Mucosa of stomach (tissue), 1 donor: Measurements from ENCODE around the gene PLCB2.

Experiments
- H3K27me3 ChIP-seq: one replicate; pipeline ENCODE4 v1.7.0; 2013; ENCODE audit warnings: mild to moderate bottlenecking, low read length; ENCODE audit not compliant: control insufficient read depth, insufficient read depth
- H3K36me3 ChIP-seq: one replicate; pipeline ENCODE4 v1.7.0; 2013; ENCODE audit warnings: low read length; ENCODE audit not compliant: control insufficient read depth, insufficient read depth
- H3K4me1 ChIP-seq: one replicate; pipeline ENCODE4 v1.7.0; 2013; ENCODE audit warnings: mild to moderate bottlenecking, low read length; ENCODE audit not compliant: control insufficient read depth, insufficient read depth
- H3K4me3 ChIP-seq: one replicate; pipeline ENCODE4 v1.7.0; 2013; ENCODE audit warnings: low read length
- H3K9ac ChIP-seq: one replicate; pipeline ENCODE4 v1.7.0; 2013; ENCODE audit warnings: mild to moderate bottlenecking, low read length, moderate library complexity
- H3K9me3 ChIP-seq: one replicate; pipeline ENCODE4 v1.7.0; 2013; ENCODE audit warnings: mild to moderate bottlenecking, low read length, moderate library complexity; ENCODE audit not compliant: control insufficient read depth
- donor health status: Pancreatic carcinoma.

Gene PLCB2

DNA sequence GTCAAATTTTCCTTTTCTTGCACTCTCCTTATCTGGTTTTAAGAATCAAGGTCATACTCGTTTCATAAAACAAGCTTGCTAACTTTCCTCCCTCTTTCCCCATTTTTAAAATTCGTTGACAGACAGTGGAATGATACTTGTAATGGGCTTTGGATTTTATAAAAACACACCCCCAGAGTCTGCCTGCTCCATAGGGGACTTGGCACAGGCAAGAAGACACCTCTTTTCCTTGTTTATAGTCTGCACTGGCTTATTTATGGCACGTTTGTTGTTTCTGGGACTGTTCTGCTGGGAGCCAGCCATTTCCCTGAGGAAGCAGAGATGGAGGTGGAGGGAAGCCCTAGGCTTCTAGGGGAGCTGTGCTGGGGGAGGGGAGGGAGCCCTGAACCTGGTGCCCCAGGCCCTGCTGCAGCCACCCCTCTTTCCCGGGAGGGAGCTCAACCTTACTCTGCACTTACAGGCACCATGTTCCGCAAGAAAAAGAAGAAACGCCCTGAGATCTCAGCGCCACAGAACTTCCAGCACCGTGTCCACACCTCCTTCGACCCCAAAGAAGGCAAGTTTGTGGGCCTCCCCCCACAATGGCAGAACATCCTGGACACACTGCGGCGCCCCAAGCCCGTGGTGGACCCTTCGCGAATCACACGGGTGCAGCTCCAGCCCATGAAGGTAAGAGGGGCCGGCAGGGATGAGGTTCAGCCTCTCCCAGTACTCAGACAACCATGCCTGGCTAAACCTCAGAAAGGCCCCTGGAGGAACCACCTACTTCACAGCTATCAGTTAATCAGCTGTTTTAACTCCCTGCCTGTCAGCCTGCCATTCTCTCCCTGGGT, 43.2 kb downstream of the PLCB2 start:
- no peak overlapping the region for H3K9ac ChIP-seq
- no peaks in the 10 kb centered on the region for H3K9me3 ChIP-seq
- no peak overlapping the region for H3K4me3 ChIP-seq
- H3K4me1 ChIP-seq = peaks cover 11% of the 10 kb centered on the region
- no peaks in the 10 kb centered on the region for H3K36me3 ChIP-seq
- no peaks in the 10 kb centered on the region for H3K27me3 ChIP-seq

- Histone ChIP-seq H3K4me1 (peaks cover 11% of the 10 kb centered on the region), H3K9me3 (no peaks in the 10 kb centered on the region), H3K36me3 (no peaks in the 10 kb centered on the region), H3K4me3 (no peak overlapping the region), H3K27me3 (no peaks in the 10 kb centered on the region), H3K9ac (no peak overlapping the region)
Measured at GRCh38 chr15:40263024-40263754, 44.5 kb downstream of the PLCB2 start.

- no peaks in the 10 kb centered on the region for H3K27me3 ChIP-seq
Measured at GRCh38 chr15:40259021-40259420, 48.7 kb downstream of the PLCB2 start.

DNA sequence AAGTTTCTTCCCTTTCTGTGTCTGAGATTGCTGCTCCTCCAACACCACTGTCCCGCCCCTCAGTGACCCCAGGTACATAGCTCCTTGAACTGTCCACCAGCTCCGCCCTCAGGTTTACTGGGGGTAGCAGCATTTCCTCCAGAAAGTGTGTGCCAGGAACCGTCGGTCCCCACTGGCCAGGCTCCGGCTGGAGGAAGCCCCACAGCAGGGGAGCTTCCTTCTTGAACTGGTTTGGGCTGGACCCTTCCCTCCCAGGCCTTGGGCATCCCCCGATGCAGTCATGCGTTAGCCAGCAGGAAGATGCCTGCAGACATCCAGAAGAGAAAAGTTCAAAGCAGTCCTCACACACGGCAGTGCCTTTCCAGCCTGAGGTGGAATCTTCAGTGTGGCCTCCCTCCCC, 49.2 kb downstream of the PLCB2 start:
- Histone ChIP-seq H3K36me3 (no peaks in the 10 kb centered on the region), H3K27me3 (peaks cover 4% of the 10 kb centered on the region), H3K9ac (no peak overlapping the region), H3K4me1 (peaks cover 4% of the 10 kb centered on the region), H3K9me3 (no peaks in the 10 kb centered on the region), H3K4me3 (no peak overlapping the region)

More at GRCh38 chr15:40259021-40259420, 48.7 kb downstream of the PLCB2 start:
- H3K4me3 ChIP-seq = no peak overlapping the region
- no peaks in the 10 kb centered on the region for H3K36me3 ChIP-seq
- H3K4me1 ChIP-seq = no peaks in the 10 kb centered on the region
- H3K9me3 ChIP-seq = no peaks in the 10 kb centered on the region
- no peak overlapping the region for H3K9ac ChIP-seq

DNA sequence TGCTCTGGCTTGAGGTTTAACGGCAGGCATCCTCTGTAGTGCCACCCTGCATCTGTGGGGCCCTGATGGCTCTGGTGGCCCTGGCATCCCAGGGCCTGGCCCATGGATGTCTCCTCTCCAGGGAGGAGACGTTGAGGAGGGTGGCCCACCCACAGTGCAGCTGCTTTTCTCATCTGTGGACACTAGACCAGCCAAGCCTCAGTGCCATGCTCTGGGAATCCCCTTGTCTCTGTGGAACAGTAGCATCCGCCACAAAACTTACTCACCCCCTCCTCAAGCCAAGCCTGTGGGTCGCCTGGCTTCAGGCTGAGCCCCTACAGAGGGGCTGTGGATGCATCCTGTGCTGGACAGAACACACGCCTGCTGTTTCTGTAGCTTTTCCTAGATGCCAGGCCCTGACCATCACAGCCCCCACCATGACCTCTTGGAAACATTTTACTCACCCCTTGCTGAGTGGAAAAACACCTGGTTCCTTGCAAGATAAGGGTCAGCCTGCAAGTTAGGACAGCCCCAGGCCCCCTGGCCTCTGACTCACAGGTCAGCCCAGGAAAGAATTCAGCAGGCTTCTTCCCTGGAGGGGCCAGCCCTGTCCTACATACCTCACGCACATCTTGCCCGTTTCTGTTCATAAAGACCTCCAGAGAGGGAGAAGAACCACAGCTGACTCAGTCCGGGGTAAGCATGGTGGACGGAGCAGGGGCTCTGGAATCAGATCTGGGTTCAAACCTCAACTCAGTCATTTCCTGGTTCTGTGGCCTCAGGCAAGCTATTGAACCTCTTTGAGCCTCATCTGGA, 49.9 kb downstream of the PLCB2 start:
- H3K4me3 ChIP-seq = no peak overlapping the region
- peaks cover 11% of the 10 kb centered on the region for H3K27me3 ChIP-seq
- no peaks in the 10 kb centered on the region for H3K36me3 ChIP-seq
- peaks cover 9% of the 10 kb centered on the region for H3K4me1 ChIP-seq
- no peaks in the 10 kb centered on the region for H3K9me3 ChIP-seq
- H3K9ac ChIP-seq = no peak overlapping the region

DNA sequence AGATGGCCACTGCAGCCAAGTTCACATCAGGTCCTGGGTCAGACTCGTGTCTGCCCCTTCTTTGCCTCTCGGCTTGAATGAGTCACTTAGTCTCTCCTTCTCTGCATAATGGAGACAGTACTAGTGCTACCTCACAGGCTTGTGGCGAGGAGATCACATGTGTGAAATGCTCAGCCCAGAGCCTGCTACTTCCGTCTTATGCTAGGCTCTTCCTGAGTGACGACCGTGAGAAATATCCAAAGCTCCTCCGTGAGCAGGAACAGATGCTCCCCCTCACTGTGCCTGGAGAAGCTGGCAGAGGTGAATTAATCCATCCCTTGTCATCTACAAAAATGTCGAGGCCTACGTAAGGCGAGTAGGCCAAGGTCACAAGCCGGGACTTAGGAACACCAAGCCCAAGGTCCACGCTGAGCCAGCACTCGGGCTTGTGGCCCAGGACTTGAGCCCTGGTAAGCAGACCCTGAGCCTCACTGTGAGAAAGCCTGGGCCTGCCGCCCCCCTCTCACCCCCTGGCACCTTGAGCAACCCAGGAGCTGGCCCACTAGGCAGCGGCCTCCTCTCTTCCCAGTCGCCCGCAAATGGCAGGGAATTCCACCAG, 51.0 kb downstream of the PLCB2 start:
- no peak overlapping the region for H3K9ac ChIP-seq
- H3K4me3 ChIP-seq = no peak overlapping the region
- peaks cover 13% of the 10 kb centered on the region for H3K4me1 ChIP-seq
- H3K36me3 ChIP-seq = no peaks in the 10 kb centered on the region
- H3K9me3 ChIP-seq = no peaks in the 10 kb centered on the region
- H3K27me3 ChIP-seq = peaks cover 21% of the 10 kb centered on the region

DNA sequence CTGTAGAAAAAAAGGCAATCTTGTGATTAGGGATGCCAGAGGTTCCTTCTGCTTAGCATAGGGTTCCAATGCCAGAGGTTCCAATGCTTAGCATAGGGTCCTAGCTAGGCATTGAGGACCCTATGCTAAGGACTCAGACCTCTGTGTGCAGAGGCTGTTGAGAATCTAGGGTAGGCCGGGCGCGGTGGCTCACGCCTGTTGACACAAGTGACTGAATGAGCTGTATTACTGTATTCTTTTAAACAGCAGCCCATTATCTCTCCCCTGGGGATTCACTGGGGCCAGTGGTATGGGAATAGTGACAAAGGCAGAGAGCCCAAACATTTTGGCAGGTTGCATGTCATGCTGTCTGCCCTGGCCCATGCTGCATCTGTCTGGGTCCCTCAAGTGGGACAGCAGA, 52.7 kb downstream of the PLCB2 start:
- Histone ChIP-seq H3K4me1 (peaks cover 13% of the 10 kb centered on the region), H3K9ac (no peak overlapping the region), H3K9me3 (no peaks in the 10 kb centered on the region), H3K4me3 (no peak overlapping the region), H3K27me3 (peaks cover 22% of the 10 kb centered on the region), H3K36me3 (no peaks in the 10 kb centered on the region)

- H3K36me3 ChIP-seq = no peaks in the 10 kb centered on the region
- no peaks in the 10 kb centered on the region for H3K9me3 ChIP-seq
- peaks cover 13% of the 10 kb centered on the region for H3K4me1 ChIP-seq
- no peak overlapping the region for H3K9ac ChIP-seq
- H3K4me3 ChIP-seq = no peak overlapping the region
- H3K27me3 ChIP-seq = peaks cover 22% of the 10 kb centered on the region
Measured at GRCh38 chr15:40254452-40254851, 53.3 kb downstream of the PLCB2 start.

DNA sequence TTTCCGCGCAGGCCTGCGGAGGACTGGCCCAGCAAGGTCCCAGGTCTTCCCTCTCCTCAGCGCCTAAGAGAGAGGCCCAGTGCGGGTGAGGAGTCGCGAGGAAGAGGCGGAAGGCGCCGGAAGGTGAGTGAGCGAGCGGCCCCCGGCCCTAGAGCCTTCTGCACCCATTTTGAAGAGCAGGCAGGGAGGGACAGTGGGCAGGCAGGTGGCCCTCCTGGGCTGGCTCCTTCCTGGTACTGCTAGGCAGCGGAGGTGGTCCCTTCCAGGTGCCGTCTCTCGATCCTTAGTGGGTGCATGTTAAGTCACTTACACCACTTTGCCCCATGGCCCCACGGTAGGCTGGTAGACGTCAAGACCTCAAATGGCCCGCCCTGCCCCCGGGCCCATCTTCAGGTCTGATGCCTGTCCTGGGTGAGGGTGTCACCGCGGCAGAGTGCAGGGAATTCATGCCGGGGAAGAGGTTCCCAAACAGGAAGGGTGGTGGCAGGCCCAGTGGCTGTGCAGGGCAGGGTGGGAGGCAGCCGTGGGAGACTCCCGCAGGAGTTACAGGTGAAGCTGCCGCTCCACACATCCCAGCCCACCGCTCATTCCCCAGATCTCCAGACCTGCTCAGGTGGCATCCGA, 54.5 kb downstream of the PLCB2 start:
- H3K36me3 ChIP-seq = no peaks in the 10 kb centered on the region
- peak overlapping the region; percentile 52 for H3K9ac ChIP-seq
- peaks cover 13% of the 10 kb centered on the region for H3K4me1 ChIP-seq
- H3K9me3 ChIP-seq = no peaks in the 10 kb centered on the region
- peaks cover 22% of the 10 kb centered on the region for H3K27me3 ChIP-seq
- peak overlapping the region; percentile 44 for H3K4me3 ChIP-seq

DNA sequence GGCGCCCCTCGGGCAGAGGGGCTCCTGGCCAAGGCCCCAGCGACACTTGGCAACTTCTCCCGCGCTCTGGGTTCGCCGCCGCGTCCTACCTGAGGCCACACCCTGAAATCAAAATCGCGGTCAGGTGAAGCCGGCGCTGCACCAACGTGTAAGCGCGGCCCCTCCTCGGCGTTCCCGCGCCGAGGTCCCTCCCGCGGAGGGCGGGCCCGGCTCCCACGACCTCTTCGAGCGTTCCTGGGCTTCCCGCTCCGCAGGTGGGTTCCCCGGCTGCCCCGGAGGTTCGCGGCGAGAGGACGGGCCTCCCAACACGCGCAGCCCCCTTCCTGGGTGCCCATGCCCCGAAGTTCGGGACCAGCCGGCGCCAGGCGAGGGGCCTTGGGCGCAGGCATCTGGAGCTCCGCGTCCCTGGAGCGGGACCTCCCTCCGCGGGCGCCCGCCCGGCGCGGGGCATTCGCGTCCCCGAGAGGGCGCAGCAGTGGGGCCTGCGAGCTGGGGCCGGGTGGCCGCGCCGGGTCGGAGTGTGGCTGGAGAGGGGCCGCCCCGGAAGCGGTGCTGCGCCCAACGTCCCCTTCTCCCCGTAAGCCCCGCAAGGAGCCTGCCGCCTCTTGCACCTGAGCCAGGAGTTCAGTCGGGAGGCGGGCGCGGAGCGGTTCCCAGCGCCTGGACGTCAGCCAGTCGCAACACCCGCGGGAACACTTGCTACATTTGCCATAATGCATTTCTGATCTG, 55.1 kb downstream of the PLCB2 start:
- peak overlapping the region; percentile 52 for H3K9ac ChIP-seq
- H3K36me3 ChIP-seq = no peaks in the 10 kb centered on the region
- H3K9me3 ChIP-seq = no peaks in the 10 kb centered on the region
- peaks cover 22% of the 10 kb centered on the region for H3K27me3 ChIP-seq
- peaks cover 13% of the 10 kb centered on the region for H3K4me1 ChIP-seq
- peak overlapping the region; percentile 44 for H3K4me3 ChIP-seq

GRCh38 chr15:40252141-40252437, 55.6 kb downstream of the PLCB2 start:
- Histone ChIP-seq H3K9me3 (no peaks in the 10 kb centered on the region), H3K9ac (peak overlapping the region; percentile 52), H3K4me1 (peaks cover 13% of the 10 kb centered on the region), H3K36me3 (no peaks in the 10 kb centered on the region), H3K27me3 (peaks cover 22% of the 10 kb centered on the region), H3K4me3 (no peak overlapping the region)
